ENCODE measurements around the gene RDH5. TPM values are rescaled to one million over a fixed set of nuclear protein-coding genes. Genes with fewer than 3 reads are reported as not detected.
A peak's percentile ranks its signal among the peaks of the same experiment; 100 is the strongest.

Gene RDH5, protein sequence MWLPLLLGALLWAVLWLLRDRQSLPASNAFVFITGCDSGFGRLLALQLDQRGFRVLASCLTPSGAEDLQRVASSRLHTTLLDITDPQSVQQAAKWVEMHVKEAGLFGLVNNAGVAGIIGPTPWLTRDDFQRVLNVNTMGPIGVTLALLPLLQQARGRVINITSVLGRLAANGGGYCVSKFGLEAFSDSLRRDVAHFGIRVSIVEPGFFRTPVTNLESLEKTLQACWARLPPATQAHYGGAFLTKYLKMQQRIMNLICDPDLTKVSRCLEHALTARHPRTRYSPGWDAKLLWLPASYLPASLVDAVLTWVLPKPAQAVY
- 10 to 100 TPM; 13.0 to 13.5 TPM for total RNA-seq

DNA sequence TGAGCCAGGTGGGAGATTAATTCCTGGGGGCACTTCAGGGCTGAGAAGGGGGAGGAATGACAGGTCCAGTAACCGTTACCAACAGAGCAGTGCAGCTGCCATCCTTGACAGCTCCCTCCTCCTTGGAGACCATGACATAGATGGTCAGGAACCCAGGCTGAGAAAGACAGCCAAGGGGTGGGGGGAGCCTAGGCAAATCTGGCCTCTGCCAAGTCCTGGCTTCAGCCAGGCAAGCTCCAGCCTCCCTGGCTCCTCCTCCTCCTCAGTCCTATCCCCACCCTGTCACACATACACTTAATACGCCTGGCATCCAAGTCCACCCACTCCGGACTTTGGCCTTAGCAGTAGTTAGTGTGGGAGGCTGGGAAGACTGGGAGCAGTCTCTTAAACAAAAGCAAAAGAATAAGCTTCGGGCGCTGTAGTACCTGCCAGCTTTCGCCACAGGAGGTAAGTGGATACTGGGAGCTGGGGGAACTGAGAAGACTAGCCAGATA, at the start of gene RDH5:
TSS of gene RDH5 (plus strand) at position 323 of the 494 bp plus-strand sequence. CDS start 792 bp downstream, outside the sequence.
- H3K9me3 Mint-ChIP-seq = no peaks in the 10 kb centered on the region
- no peak within 1 kb of the TSS for H3K27ac Mint-ChIP-seq
- no peak within 1 kb of the TSS for H3K4me3 Mint-ChIP-seq
- no peak for ATAC-seq (replicated peaks)
- H3K4me1 Mint-ChIP-seq = peaks cover 28% of the 10 kb centered on the region
- no peaks in the 10 kb centered on the region for H3K27me3 Mint-ChIP-seq
- peaks cover 30% of the 10 kb centered on the region for H3K36me3 Mint-ChIP-seq (ENCODE audit: low read depth)

DNA sequence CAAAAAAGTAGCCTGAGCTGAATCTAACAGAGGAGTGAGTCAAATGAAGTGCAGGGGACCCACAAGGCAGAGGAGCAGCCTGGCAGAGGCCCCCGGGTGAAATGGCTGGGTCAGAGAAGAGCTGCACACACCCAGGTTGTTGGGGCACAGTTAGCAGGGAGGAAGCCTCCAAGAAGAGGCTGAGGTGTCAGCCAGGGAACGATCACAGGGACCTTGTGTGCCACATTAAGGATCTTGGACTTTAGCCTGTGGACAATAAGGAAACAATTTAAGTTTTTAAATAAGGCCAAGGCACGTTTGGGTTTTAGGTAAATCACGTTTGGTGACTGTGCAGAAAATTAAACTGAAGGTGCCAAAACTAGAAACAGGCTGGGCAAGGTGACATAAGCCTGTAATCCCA, 48.4 kb upstream of the RDH5 start:
- no peaks in the 10 kb centered on the region for H3K36me3 Mint-ChIP-seq (ENCODE audit: low read depth)
- no peak for ATAC-seq (replicated peaks)
- H3K27ac Mint-ChIP-seq = no peak overlapping the region
- no peaks in the 10 kb centered on the region for H3K9me3 Mint-ChIP-seq
- no peak overlapping the region for H3K4me3 Mint-ChIP-seq
- H3K27me3 Mint-ChIP-seq = peaks cover 15% of the 10 kb centered on the region
- H3K4me1 Mint-ChIP-seq = no peaks in the 10 kb centered on the region

DNA sequence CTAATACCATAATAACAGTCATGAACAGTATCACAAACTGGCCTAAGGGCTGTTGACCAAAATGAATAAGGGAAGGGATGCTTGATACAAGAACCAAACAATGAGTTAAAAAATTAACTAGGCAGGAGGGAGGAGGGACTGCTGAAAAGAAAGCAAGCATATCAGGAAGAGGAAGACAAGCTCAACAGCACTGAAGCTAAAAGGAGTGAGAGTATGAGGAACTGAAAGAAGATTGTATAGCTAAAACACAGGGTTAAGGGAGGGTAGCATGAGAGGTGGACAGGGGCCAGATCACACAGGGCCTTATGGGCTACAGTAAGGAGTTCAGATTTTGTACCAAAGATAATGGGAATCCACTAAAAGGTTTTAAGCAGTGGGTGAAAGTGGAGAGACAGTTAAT, 46.6 kb upstream of the RDH5 start:
- no peak for ATAC-seq (replicated peaks)
- H3K27ac Mint-ChIP-seq = no peak overlapping the region
- H3K9me3 Mint-ChIP-seq = no peaks in the 10 kb centered on the region
- peaks cover 15% of the 10 kb centered on the region for H3K27me3 Mint-ChIP-seq
- H3K4me1 Mint-ChIP-seq = no peaks in the 10 kb centered on the region
- H3K4me3 Mint-ChIP-seq = no peak overlapping the region
- H3K36me3 Mint-ChIP-seq (ENCODE audit: low read depth) = no peaks in the 10 kb centered on the region

DNA sequence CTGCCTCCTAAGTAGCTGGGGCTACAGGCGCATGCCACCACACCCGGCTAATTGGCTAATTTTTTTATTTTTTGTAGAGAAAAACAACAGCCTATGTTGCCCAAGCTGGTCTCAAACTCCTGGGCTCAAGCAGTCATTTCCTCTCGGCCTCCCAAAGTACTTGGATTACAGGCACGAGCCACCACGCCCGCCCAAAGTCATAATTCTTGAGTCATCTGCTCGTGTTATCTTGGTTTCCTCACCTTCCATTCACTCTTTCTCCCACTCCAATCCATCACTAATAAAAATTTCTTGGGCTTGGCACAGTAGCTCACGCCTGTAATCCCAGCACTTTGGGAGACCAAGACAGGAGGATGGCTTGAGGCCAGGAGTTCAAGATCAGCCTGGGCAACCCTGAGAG, 44.5 kb upstream of the RDH5 start:
- H3K9me3 Mint-ChIP-seq = no peaks in the 10 kb centered on the region
- H3K27me3 Mint-ChIP-seq = peaks cover 22% of the 10 kb centered on the region
- H3K27ac Mint-ChIP-seq = no peak overlapping the region
- no peak overlapping the region for H3K4me3 Mint-ChIP-seq
- no peaks in the 10 kb centered on the region for H3K36me3 Mint-ChIP-seq (ENCODE audit: low read depth)
- no peak for ATAC-seq (replicated peaks)
- H3K4me1 Mint-ChIP-seq = no peaks in the 10 kb centered on the region

DNA sequence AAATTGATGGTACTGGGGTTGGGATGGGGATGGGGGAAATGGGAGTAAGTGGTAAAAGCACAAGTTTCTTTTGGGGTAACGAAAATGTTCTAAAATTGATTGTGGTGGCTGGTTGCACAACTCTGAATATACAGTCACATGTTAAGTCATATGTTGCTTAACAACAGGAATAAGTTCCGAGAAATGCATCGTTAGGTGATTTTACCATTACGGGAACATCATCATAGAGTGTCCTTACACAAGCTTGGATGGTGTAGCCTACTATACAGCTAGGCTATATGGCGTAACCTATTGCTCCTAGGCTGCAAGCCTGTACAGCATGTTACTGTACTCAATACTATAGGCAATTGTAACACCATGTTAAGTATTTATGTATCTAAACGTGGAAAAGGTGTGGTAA, 43.5 kb upstream of the RDH5 start:
- peaks cover 8% of the 10 kb centered on the region for H3K4me1 Mint-ChIP-seq
- H3K9me3 Mint-ChIP-seq = no peaks in the 10 kb centered on the region
- no peak overlapping the region for H3K27ac Mint-ChIP-seq
- peaks cover 32% of the 10 kb centered on the region for H3K27me3 Mint-ChIP-seq
- no peak for ATAC-seq (replicated peaks)
- H3K4me3 Mint-ChIP-seq = no peak overlapping the region
- H3K36me3 Mint-ChIP-seq (ENCODE audit: low read depth) = no peaks in the 10 kb centered on the region

DNA sequence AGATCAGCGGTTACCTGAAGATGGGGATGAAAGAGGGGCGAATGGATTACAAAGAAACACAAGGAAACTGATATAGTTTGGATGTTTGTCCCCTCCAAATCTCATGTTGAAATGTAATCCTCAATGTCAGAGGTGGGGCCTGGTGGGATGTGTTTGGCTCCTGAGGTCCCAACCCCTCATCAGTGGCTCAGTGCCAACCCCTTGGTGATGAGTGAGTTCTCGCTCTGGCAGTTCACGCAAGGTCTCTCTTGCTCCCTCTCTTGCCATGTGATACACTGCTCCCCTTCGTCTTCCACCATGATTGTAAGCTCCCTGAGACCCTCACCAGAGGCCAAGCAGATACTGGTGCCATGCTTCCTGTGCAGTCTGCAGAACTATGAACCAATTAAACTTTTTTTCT, 40.5 kb upstream of the RDH5 start:
- H3K9me3 Mint-ChIP-seq = no peaks in the 10 kb centered on the region
- H3K27ac Mint-ChIP-seq = no peak overlapping the region
- H3K36me3 Mint-ChIP-seq (ENCODE audit: low read depth) = no peaks in the 10 kb centered on the region
- no peak overlapping the region for H3K4me3 Mint-ChIP-seq
- H3K27me3 Mint-ChIP-seq = peaks cover 27% of the 10 kb centered on the region
- ATAC-seq (replicated peaks) = no peak
- H3K4me1 Mint-ChIP-seq = peaks cover 8% of the 10 kb centered on the region

DNA sequence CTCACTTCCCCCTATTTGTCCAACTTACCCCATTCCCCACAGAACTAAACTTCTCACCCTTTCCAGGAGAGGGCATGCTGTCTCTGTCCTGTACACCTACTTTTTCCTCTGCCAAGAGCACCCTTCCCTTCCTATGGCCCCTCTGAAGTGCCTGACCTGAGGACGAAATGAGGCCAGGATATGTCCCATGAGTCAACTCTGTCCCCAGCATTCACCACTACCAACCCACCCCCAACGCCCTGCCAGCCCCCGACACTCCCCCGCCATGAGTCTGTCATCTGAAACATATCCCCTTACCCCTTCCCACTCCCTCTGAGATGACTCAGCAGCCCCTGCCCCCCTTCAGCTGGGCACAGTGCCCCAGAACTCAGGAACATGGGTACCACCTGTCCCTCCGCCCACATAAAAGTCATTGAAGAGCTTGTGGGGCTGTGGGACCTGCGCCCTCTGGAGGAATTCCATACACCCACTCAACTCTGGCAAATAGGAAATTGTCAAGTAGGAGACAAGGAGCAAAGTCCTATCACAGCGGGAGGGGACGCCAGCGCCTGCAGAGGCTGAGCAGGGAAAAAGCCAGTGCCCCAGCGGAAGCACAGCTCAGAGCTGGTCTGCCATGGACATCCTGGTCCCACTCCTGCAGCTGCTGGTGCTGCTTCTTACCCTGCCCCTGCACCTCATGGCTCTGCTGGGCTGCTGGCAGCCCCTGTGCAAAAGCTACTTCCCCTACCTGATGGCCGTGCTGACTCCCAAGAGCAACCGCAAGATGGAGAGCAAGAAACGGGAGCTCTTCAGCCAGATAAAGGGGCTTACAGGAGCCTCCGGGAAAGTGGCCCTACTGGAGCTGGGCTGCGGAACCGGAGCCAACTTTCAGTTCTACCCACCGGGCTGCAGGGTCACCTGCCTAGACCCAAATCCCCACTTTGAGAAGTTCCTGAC, 38.8 kb upstream of the RDH5 start:
- Mint-ChIP-seq H3K27me3 (peaks cover 25% of the 10 kb centered on the region), H3K36me3 (ENCODE audit: low read depth) (no peaks in the 10 kb centered on the region), H3K4me1 (peaks cover 8% of the 10 kb centered on the region), H3K27ac (no peak overlapping the region), H3K9me3 (no peaks in the 10 kb centered on the region), H3K4me3 (no peak overlapping the region)
- peak; percentile 52 for ATAC-seq (replicated peaks)

DNA sequence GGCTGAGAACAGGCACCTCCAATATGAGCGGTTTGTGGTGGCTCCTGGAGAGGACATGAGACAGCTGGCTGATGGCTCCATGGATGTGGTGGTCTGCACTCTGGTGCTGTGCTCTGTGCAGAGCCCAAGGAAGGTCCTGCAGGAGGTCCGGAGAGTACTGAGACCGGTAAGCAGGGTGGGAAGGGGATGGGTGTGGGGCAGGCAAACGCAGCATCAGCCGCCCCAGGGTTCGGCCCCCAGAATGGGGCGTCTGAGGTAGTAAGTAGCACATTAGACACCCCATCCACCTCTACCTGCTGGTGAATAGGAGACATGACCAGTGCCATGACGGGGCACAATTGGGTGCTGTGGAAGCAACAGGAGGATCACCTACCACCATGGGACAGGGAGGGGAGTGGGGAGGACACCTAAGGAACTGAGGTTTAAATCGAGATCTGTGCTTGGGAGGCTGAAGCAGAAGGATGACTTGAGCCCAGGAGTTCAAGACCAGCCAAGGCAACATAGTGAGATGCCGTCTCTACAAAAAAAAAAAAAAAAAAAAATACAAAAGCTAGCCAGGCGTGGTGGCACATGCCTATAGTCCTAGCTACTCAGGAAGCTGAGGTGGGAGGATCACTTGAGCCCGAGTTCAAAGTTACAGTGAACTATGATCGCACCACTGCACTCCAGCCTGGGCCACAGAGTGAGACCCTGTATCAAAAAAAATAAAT, 38.0 kb upstream of the RDH5 start:
- Mint-ChIP-seq H3K4me3 (no peak overlapping the region), H3K4me1 (peaks cover 8% of the 10 kb centered on the region), H3K27ac (no peak overlapping the region), H3K27me3 (peaks cover 25% of the 10 kb centered on the region), H3K9me3 (no peaks in the 10 kb centered on the region), H3K36me3 (ENCODE audit: low read depth) (no peaks in the 10 kb centered on the region)
- ATAC-seq (replicated peaks) = no peak

DNA sequence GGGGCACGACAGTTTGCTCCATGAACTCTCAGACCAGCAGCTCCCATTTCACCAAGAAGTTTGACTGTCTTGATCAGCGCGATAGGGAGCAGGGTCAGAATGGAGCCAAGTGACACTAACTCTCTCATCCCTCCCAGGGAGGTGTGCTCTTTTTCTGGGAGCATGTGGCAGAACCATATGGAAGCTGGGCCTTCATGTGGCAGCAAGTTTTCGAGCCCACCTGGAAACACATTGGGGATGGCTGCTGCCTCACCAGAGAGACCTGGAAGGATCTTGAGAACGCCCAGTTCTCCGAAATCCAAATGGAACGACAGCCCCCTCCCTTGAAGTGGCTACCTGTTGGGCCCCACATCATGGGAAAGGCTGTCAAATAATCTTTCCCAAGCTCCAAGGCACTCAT, 36.5 kb upstream of the RDH5 start:
- Mint-ChIP-seq H3K36me3 (ENCODE audit: low read depth) (no peaks in the 10 kb centered on the region), H3K9me3 (no peaks in the 10 kb centered on the region), H3K4me1 (peaks cover 8% of the 10 kb centered on the region), H3K27me3 (peaks cover 25% of the 10 kb centered on the region), H3K4me3 (no peak overlapping the region), H3K27ac (no peak overlapping the region)
- no peak for ATAC-seq (replicated peaks)

DNA sequence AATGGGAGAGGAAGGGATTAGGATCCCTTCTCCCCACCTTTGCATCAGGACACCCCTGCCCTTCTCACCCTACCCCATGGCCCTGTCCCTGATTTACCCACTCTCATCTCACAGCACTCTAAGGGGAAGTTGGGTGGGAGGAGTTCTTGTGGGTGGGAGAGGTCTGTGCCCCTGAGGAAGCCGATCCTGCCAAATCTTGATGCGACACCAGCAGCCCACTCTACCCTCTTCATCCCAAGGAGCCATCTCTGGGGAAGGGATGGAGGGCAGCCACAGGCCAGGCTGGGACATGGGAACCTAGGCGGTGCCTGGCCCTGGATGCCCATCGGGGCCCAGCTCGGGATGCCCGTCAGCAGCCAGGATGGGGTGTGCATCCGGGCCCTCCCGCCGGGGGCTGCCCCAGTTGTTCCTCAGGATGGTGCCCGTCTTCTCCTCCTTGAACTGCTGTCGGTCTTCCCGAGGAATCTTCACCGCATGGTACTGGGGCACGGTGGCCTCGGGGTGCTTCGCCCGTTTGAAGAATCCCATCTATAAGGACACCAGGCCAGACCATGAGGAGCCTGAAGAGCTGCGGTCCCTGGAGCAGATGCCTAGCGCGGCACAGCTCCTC, 35.3 kb upstream of the RDH5 start:
- Mint-ChIP-seq H3K27me3 (peaks cover 22% of the 10 kb centered on the region), H3K9me3 (no peaks in the 10 kb centered on the region), H3K36me3 (ENCODE audit: low read depth) (no peaks in the 10 kb centered on the region), H3K27ac (no peak overlapping the region), H3K4me3 (no peak overlapping the region), H3K4me1 (peaks cover 8% of the 10 kb centered on the region)
- ATAC-seq (replicated peaks) = no peak

DNA sequence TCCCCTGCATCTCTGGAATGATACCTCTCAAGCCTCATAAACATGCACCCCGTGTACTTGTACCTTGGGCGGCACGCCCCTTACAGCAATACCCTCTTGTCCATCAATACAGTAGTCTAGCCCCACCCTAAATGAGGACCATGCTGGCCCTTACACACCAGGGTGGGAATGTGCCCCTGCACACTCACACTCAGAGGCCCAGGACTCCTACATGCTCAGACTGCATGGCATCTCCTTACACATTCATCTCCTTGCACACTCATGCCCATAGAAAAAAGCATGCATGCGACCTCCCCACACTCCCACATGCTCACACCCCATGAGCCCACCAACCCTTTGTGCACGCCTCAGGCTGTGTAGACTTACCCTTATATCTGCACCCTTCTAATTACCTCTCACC, 34.5 kb upstream of the RDH5 start:
- no peak for ATAC-seq (replicated peaks)
- Mint-ChIP-seq H3K36me3 (ENCODE audit: low read depth) (no peaks in the 10 kb centered on the region), H3K4me1 (peaks cover 8% of the 10 kb centered on the region), H3K27me3 (peaks cover 17% of the 10 kb centered on the region), H3K4me3 (no peak overlapping the region), H3K9me3 (no peaks in the 10 kb centered on the region), H3K27ac (no peak overlapping the region)

DNA sequence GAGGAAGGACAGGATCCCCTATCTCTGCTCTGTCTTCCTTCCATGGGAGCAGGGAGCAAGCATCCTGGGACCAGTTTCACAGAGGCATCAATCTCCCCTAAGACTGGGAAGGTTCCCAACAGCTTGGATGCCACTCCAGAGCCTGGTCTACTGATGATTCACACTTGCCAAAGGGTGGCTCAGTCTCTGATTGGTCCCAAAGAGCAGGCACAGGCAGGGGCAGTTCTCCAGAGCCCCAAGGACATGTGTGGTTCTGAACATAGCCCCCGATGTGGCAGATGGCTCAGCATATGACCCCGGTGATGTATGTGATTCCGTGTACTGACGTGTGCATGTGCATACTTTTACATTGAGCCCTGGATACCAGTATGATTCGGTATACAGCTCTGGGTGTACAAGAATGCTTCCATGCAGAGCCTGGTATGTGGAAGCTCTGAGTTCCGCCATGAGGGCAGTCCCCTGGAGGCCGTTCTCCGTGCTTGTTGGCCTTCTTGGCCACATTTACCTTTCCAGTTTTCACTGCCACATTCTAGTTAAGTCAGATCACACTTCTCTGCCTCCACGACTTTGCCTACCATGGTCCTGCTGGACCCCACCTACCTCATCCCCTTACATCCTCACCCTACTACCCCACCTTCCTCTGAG, 33.7 kb upstream of the RDH5 start:
- Mint-ChIP-seq H3K9me3 (no peaks in the 10 kb centered on the region), H3K4me1 (peaks cover under 1% of the 10 kb centered on the region), H3K27me3 (peaks cover 9% of the 10 kb centered on the region), H3K4me3 (no peak overlapping the region), H3K27ac (no peak overlapping the region), H3K36me3 (ENCODE audit: low read depth) (no peaks in the 10 kb centered on the region)
- ATAC-seq (replicated peaks) = no peak

DNA sequence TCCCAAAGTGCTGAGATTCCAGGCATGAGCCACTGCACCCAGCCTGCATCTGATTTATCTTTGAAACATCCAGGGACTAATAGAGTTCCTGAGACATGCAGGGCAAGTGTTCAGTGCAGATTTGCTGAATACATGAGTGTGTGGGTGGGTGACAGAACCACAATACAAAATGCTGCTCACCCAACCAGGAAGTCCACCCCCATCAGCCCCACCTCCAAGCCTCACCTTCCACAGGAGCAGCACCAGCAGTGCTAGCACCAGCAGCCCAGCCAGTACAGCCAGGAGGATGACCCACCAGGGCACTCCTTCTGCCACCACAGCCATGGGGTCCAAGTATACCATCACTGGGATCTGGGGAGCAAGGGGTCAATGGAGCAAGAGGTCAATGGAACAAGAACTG, 32.4 kb upstream of the RDH5 start:
- Mint-ChIP-seq H3K4me3 (no peak overlapping the region), H3K27ac (peak overlapping the region; percentile 81), H3K36me3 (ENCODE audit: low read depth) (no peaks in the 10 kb centered on the region), H3K27me3 (peaks cover 2% of the 10 kb centered on the region), H3K4me1 (no peaks in the 10 kb centered on the region), H3K9me3 (no peaks in the 10 kb centered on the region)
- peak; percentile 89 for ATAC-seq (replicated peaks)
